Measurements from ENCODE around the gene NTRK3. TPM values are rescaled to one million over a fixed set of nuclear protein-coding genes. Genes with fewer than 3 reads are reported as not detected.

NTRK3 gene
- total RNA-seq, 1 experiment from 2014 or later: not detected

DNA sequence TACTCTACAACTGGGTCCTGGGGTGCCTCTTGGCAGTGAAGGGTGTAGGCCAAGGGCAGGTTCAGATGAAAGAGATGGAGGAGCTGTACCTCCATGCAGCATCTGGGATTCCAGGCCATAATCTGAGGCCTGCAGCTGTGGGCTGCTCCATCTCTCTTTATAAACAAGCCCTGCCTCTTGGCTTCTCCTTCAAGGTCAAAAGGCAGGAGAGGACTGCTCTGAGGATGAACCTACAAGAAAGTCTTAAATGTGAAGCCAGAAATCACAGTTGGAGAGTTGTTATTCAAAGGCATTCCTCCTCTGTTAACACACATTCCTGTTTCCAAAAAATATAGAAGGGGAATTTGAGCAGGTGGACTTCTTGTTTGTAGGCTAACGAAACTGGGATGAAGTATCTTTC lies 355.5 kb downstream of the NTRK3 start:
- ChIA-PET POLR2A (ENCODE audit: unreplicated experiment) (no interaction called here), CTCF (no interaction called here)
- intact Hi-C loops (cut with micrococcal nuclease): no loop called here
- Histone ChIP-seq H3K9me2 (replicated peaks; ENCODE audit: low read length) (no peaks in the 10 kb centered on the region), H3K4me2 (ENCODE audit: low read length) (no peak overlapping the region), H3K27ac (ENCODE audit: low read length) (no peak overlapping the region), H3K27me3 (ENCODE audit: low read length) (no peaks in the 10 kb centered on the region), H3K36me3 (ENCODE audit: low read depth, low read length) (no peaks in the 10 kb centered on the region), H3F3A (ENCODE audit: low read length, unreplicated experiment) (no peaks in the 10 kb centered on the region), H3K9me3 (ENCODE audit: low read length) (peaks cover 6% of the 10 kb centered on the region; the same call in 1 of the 2 replicates), H3K79me2 (ENCODE audit: low read length) (no peaks in the 10 kb centered on the region), H2AFZ (ENCODE audit: low read length) (no peak overlapping the region), H4K20me1 (ENCODE audit: low read length) (no peaks in the 10 kb centered on the region), H3K4me3 (ENCODE audit: low read length) (no peak overlapping the region), H3K4me1 (ENCODE audit: insufficient read depth, low read length) (no peaks in the 10 kb centered on the region), H3K9ac (ENCODE audit: low read length) (no peak overlapping the region)
- TF ChIP-seq, protein P1, sequence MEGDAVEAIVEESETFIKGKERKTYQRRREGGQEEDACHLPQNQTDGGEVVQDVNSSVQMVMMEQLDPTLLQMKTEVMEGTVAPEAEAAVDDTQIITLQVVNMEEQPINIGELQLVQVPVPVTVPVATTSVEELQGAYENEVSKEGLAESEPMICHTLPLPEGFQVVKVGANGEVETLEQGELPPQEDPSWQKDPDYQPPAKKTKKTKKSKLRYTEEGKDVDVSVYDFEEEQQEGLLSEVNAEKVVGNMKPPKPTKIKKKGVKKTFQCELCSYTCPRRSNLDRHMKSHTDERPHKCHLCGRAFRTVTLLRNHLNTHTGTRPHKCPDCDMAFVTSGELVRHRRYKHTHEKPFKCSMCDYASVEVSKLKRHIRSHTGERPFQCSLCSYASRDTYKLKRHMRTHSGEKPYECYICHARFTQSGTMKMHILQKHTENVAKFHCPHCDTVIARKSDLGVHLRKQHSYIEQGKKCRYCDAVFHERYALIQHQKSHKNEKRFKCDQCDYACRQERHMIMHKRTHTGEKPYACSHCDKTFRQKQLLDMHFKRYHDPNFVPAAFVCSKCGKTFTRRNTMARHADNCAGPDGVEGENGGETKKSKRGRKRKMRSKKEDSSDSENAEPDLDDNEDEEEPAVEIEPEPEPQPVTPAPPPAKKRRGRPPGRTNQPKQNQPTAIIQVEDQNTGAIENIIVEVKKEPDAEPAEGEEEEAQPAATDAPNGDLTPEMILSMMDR (conservative IDR thresholded peaks at IDR 0.05; ENCODE audit: low read depth, low read length): no peak
- no peak for TF ChIP-seq EZH2 (IDR thresholded peaks at IDR 0.05; ENCODE audit: low read length, unreplicated experiment)
- no peak for TF ChIP-seq EZH2phosphoT487 (IDR thresholded peaks at IDR 0.05; ENCODE audit: borderline replicate concordance, low read length)
- DNase-seq (no peak), ATAC-seq (no peak)
- no TSS peak for BruUV-seq (replicated peaks)

DNA sequence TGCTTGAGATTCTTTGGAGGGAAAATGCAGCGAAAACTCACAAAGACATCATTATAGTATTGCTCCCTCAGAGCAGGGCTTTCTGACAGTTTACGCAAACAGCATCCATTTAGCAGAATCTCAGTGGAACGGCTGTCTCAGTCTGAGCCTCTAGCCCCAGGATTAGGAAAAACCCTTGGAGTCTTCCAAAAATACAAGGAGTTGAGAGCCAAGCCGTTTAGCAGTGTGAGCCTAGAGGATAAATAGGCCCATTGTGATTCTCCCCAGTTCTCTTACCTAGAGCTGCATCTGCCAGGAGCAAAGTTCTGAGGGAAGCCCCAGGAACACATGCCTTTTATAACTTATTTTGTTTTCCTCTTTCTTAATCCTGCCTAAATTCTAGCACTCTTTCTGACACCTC lies 359.6 kb downstream of the NTRK3 start:
- TF ChIP-seq EZH2phosphoT487 (IDR thresholded peaks at IDR 0.05; ENCODE audit: borderline replicate concordance, low read length) (no peak), EZH2 (IDR thresholded peaks at IDR 0.05; ENCODE audit: low read length, unreplicated experiment) (no peak)
- TF ChIP-seq, protein P1 (conservative IDR thresholded peaks at IDR 0.05; ENCODE audit: low read depth, low read length): no peak
- DNase-seq (no peak), ATAC-seq (no peak)
- intact Hi-C loops (cut with micrococcal nuclease): no loop called here
- H3F3A ChIP-seq (ENCODE audit: low read length, unreplicated experiment): no peaks in the 10 kb centered on the region
- POLR2A ChIA-PET (ENCODE audit: unreplicated experiment): no interaction called here
- no peak overlapping the region for H3K4me3 ChIP-seq (ENCODE audit: low read length)
- H3K9me2 ChIP-seq (replicated peaks; ENCODE audit: low read length): no peaks in the 10 kb centered on the region
- no peaks in the 10 kb centered on the region for H3K4me1 ChIP-seq (ENCODE audit: insufficient read depth, low read length)
- no peaks in the 10 kb centered on the region for H3K27me3 ChIP-seq (ENCODE audit: low read length)
- BruUV-seq (replicated peaks): no TSS peak
- no peak overlapping the region for H2AFZ ChIP-seq (ENCODE audit: low read length)
- no peaks in the 10 kb centered on the region for H3K79me2 ChIP-seq (ENCODE audit: low read length)
- H3K4me2 ChIP-seq (ENCODE audit: low read length): no peak overlapping the region
- CTCF ChIA-PET: no interaction called here
- no peaks in the 10 kb centered on the region; the same call in 1 of the 2 replicates for H3K9me3 ChIP-seq (ENCODE audit: low read length)
- no peak overlapping the region for H3K27ac ChIP-seq (ENCODE audit: low read length)
- no peak overlapping the region for H3K9ac ChIP-seq (ENCODE audit: low read length)
- H3K36me3 ChIP-seq (ENCODE audit: low read depth, low read length): no peaks in the 10 kb centered on the region
- H4K20me1 ChIP-seq (ENCODE audit: low read length): no peaks in the 10 kb centered on the region

DNA sequence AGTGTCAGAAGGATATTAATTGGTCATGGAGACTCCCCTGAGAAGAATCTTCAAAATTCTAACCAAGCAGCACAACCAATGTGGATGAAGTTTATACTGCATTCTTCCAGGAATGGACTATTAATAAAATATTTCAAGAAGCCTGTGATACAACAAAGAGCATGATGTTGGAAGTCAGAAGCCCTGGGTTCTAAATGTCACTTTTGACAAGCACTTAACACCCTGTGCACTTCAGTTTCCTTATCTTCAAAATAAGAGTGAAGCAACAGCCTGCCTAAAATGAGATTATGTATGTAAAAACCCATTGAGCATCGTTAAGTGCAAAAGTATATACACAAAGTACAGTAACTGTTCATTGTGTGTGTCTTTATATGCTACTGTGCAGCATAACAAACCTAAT lies 369.4 kb downstream of the NTRK3 start:
- CTCF ChIA-PET: no interaction called here
- no peaks in the 10 kb centered on the region for H3F3A ChIP-seq (ENCODE audit: low read length, unreplicated experiment)
- intact Hi-C loops (cut with micrococcal nuclease): no loop called here
- DNase-seq (no peak), ATAC-seq (no peak)
- H3K9me2 ChIP-seq (replicated peaks; ENCODE audit: low read length): no peaks in the 10 kb centered on the region
- no peaks in the 10 kb centered on the region for H3K36me3 ChIP-seq (ENCODE audit: low read depth, low read length)
- TF ChIP-seq, protein P1 (conservative IDR thresholded peaks at IDR 0.05; ENCODE audit: low read depth, low read length): no peak
- no peak for TF ChIP-seq EZH2phosphoT487 (IDR thresholded peaks at IDR 0.05; ENCODE audit: borderline replicate concordance, low read length)
- no peak overlapping the region for H3K4me2 ChIP-seq (ENCODE audit: low read length)
- H2AFZ ChIP-seq (ENCODE audit: low read length): no peak overlapping the region
- H3K4me1 ChIP-seq (ENCODE audit: insufficient read depth, low read length): no peaks in the 10 kb centered on the region
- no peaks in the 10 kb centered on the region for H4K20me1 ChIP-seq (ENCODE audit: low read length)
- POLR2A ChIA-PET (ENCODE audit: unreplicated experiment): no interaction called here
- H3K9me3 ChIP-seq (ENCODE audit: low read length): no peaks in the 10 kb centered on the region
- no TSS peak for BruUV-seq (replicated peaks)
- H3K4me3 ChIP-seq (ENCODE audit: low read length): no peak overlapping the region
- no peaks in the 10 kb centered on the region for H3K27me3 ChIP-seq (ENCODE audit: low read length)
- H3K79me2 ChIP-seq (ENCODE audit: low read length): no peaks in the 10 kb centered on the region
- H3K27ac ChIP-seq (ENCODE audit: low read length): no peak overlapping the region
- H3K9ac ChIP-seq (ENCODE audit: low read length): no peak overlapping the region

Data from PC-3 (cell line).